ENCODE measurements around the gene C7orf25.
A peak's percentile ranks its signal among the peaks of the same experiment; 100 is the strongest.

Gene C7orf25

GRCh38 chr7:42911454-42912447, at the start of gene C7orf25:
C7orf25 (minus strand) TSS chr7:42912070; CDS start chr7:42910900, 1,170 bp downstream.
- peak within 1 kb of the TSS; percentile 34 for H3K27ac ChIP-seq
- no peaks in the 10 kb centered on the region for H3K27me3 ChIP-seq (ENCODE audit: insufficient read depth, low read depth)
- H3K4me1 ChIP-seq (ENCODE audit: low read depth, poor library complexity, severe bottlenecking): peaks cover 60% of the 10 kb centered on the region
- peaks cover 2% of the 10 kb centered on the region; the same call in 1 of the 2 replicates for H3K36me3 ChIP-seq (ENCODE audit: insufficient read depth)
- peak within 1 kb of the TSS; percentile 81 for H3K9ac ChIP-seq
- peaks cover 9% of the 10 kb centered on the region; the same call in 1 of the 2 replicates for H3K79me2 ChIP-seq (ENCODE audit: insufficient read depth, low read depth)
- no peak within 1 kb of the TSS for H3K4me3 ChIP-seq (IDR thresholded peaks at IDR 0.05; ENCODE audit: insufficient read depth, low read depth, low read length)
- H4K20me1 ChIP-seq (ENCODE audit: insufficient read depth): no peaks in the 10 kb centered on the region
- TF ChIP-seq, protein P1, sequence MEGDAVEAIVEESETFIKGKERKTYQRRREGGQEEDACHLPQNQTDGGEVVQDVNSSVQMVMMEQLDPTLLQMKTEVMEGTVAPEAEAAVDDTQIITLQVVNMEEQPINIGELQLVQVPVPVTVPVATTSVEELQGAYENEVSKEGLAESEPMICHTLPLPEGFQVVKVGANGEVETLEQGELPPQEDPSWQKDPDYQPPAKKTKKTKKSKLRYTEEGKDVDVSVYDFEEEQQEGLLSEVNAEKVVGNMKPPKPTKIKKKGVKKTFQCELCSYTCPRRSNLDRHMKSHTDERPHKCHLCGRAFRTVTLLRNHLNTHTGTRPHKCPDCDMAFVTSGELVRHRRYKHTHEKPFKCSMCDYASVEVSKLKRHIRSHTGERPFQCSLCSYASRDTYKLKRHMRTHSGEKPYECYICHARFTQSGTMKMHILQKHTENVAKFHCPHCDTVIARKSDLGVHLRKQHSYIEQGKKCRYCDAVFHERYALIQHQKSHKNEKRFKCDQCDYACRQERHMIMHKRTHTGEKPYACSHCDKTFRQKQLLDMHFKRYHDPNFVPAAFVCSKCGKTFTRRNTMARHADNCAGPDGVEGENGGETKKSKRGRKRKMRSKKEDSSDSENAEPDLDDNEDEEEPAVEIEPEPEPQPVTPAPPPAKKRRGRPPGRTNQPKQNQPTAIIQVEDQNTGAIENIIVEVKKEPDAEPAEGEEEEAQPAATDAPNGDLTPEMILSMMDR (conservative IDR thresholded peaks at IDR 0.05; ENCODE audit: low read depth, low read length): no peak
- H2AFZ ChIP-seq (ENCODE audit: low read depth): peak within 1 kb of the TSS; percentile 83
- peak within 1 kb of the TSS; percentile 81 for H3K4me2 ChIP-seq

GRCh38 chr7:42961170-42961569, 49.3 kb upstream of the C7orf25 start:
- Histone ChIP-seq H3K9ac (no peak overlapping the region), H3K4me1 (ENCODE audit: low read depth, poor library complexity, severe bottlenecking) (peaks cover 31% of the 10 kb centered on the region), H4K20me1 (ENCODE audit: insufficient read depth) (no peaks in the 10 kb centered on the region), H2AFZ (ENCODE audit: low read depth) (0 out of 2 replicates have a peak overlapping the region, but pooled peaks have one; percentile 5), H3K27ac (no peak overlapping the region), H3K4me2 (no peak overlapping the region), H3K4me3 (IDR thresholded peaks at IDR 0.05; ENCODE audit: insufficient read depth, low read depth, low read length) (no peak overlapping the region), H3K27me3 (ENCODE audit: insufficient read depth, low read depth) (no peaks in the 10 kb centered on the region), H3K36me3 (ENCODE audit: insufficient read depth) (no peaks in the 10 kb centered on the region), H3K79me2 (ENCODE audit: insufficient read depth, low read depth) (no peaks in the 10 kb centered on the region)
- TF ChIP-seq, protein P1 (conservative IDR thresholded peaks at IDR 0.05; ENCODE audit: low read depth, low read length): no peak

DNA sequence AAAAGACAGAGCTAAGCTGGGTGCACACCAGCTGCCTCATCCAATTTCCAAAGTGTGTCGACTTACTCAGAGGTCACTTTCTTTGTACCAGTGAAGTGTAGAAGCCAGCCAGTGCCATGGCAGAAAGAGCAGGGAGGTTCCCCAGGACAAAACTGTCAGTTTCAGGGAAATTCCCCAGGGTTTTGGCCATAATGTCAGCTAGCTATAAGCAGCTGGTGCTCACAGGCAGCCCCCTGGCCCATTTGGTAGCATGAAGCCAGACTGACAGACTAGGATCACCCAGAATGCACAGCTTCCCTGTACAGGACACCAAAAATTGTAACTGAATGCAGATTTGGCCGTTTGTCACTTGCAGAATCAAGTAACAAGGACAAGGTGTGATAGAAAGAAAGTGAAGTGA, 48.9 kb upstream of the C7orf25 start:
- H3K4me3 ChIP-seq (IDR thresholded peaks at IDR 0.05; ENCODE audit: insufficient read depth, low read depth, low read length): no peak overlapping the region
- H3K9ac ChIP-seq: no peak overlapping the region
- H4K20me1 ChIP-seq (ENCODE audit: insufficient read depth): no peaks in the 10 kb centered on the region
- TF ChIP-seq, protein P1 (conservative IDR thresholded peaks at IDR 0.05; ENCODE audit: low read depth, low read length): no peak
- H3K27ac ChIP-seq: no peak overlapping the region
- no peaks in the 10 kb centered on the region for H3K36me3 ChIP-seq (ENCODE audit: insufficient read depth)
- H3K27me3 ChIP-seq (ENCODE audit: insufficient read depth, low read depth): no peaks in the 10 kb centered on the region
- no peaks in the 10 kb centered on the region for H3K79me2 ChIP-seq (ENCODE audit: insufficient read depth, low read depth)
- H3K4me2 ChIP-seq: no peak overlapping the region
- 0 out of 2 replicates have a peak overlapping the region, but pooled peaks have one; percentile 5 for H2AFZ ChIP-seq (ENCODE audit: low read depth)
- peaks cover 27% of the 10 kb centered on the region for H3K4me1 ChIP-seq (ENCODE audit: low read depth, poor library complexity, severe bottlenecking)

GRCh38 chr7:42959549-42959948, 47.7 kb upstream of the C7orf25 start:
- Histone ChIP-seq H3K27ac (no peak overlapping the region), H3K4me1 (ENCODE audit: low read depth, poor library complexity, severe bottlenecking) (peaks cover 16% of the 10 kb centered on the region), H3K4me2 (no peak overlapping the region), H3K79me2 (ENCODE audit: insufficient read depth, low read depth) (no peaks in the 10 kb centered on the region), H3K4me3 (IDR thresholded peaks at IDR 0.05; ENCODE audit: insufficient read depth, low read depth, low read length) (no peak overlapping the region), H3K27me3 (ENCODE audit: insufficient read depth, low read depth) (no peaks in the 10 kb centered on the region), H3K36me3 (ENCODE audit: insufficient read depth) (no peaks in the 10 kb centered on the region), H3K9ac (no peak overlapping the region), H2AFZ (ENCODE audit: low read depth) (no peak overlapping the region), H4K20me1 (ENCODE audit: insufficient read depth) (no peaks in the 10 kb centered on the region)
- TF ChIP-seq, protein P1 (conservative IDR thresholded peaks at IDR 0.05; ENCODE audit: low read depth, low read length): no peak
